B cell (primary cell): ENCODE data around the gene ACTN1. TPM values are rescaled to one million over a fixed set of nuclear protein-coding genes. Genes with fewer than 3 reads are reported as not detected.

Experiments
- ATAC-seq: fragments of 200-7000 bp; cut with Tn5 transposase; one replicate; pipeline ENCODE4 v1.10.0; 2021; ENCODE audit warnings: low read depth, mild to moderate bottlenecking, moderate number of reproducible peaks, moderate library complexity
- CTCF ChIA-PET: fragments of 350-600 bp; sonication (Branson Sonifier 250); formaldehyde crosslinking; loops from one replicate; lab custom pipeline; 2021; ENCODE audit warnings: antibody characterized with exemption, inconsistent platforms; lab: Charles Lee
- POLR2A ChIA-PET: fragments of 350-600 bp; sonication (Branson Sonifier 250); formaldehyde crosslinking; loops from one replicate; lab custom pipeline; 2021; ENCODE audit warnings: antibody characterized with exemption; lab: Charles Lee
- DNase-seq: peaks from one replicate; pipeline ENCODE4 v3.0.0; 2013
- H2AFZ ChIP-seq: 2 replicates; pipeline ENCODE4 v1.6.1; 2012; ENCODE audit warnings: mild to moderate bottlenecking, low read depth, low read length; ENCODE audit not compliant: insufficient read depth, poor library complexity, severe bottlenecking
- H3K27ac ChIP-seq, 2 donors: 1 replicate in 1 of 2; 2 replicates in 1 of 2; pipeline ENCODE4 v1.5.1; 2012 to 2013; ENCODE audit warnings: low read length in 2 of 2, mild to moderate bottlenecking in 2 of 2, moderate library complexity in 1 of 2
- H3K27me3 ChIP-seq, 4 experiments: fragments of 200-600 bp in 1 of 4; sonication (generic) in 1 of 4; replicated peaks in 1 of 4; 1 replicate in 2 of 4; 2 replicates in 2 of 4; pipeline versions ENCODE4 v1.6.1 to v1.7.0; 2013 to 2016; ENCODE audit warnings: low read length in 3 of 4, mild to moderate bottlenecking in 2 of 4, mixed read lengths in 1 of 4, moderate library complexity in 1 of 4; ENCODE audit not compliant: insufficient read depth in 4 of 4, control insufficient read depth in 3 of 4; ENCODE audit errors: control extremely low read depth in 1 of 4
- H3K36me3 ChIP-seq, 2 experiments: replicated peaks in 1 of 2; 1 replicate in 1 of 2; 2 replicates in 1 of 2; pipeline versions ENCODE4 v1.6.1 to v1.7.1; 2013; ENCODE audit warnings: low read length in 1 of 2; ENCODE audit not compliant: insufficient read depth in 2 of 2, control insufficient read depth in 1 of 2; ENCODE audit errors: control extremely low read depth in 1 of 2, extremely low read depth in 1 of 2
- H3K4me1 ChIP-seq, 2 donors: fragments of 200-600 bp in 1 of 2; sonication (generic) in 1 of 2; 1 replicate in 1 of 2; 2 replicates in 1 of 2; pipeline versions ENCODE4 v1.5.1 to v1.6.1; 2013 to 2017; ENCODE audit warnings: low read length in 2 of 2; ENCODE audit not compliant: control insufficient read depth in 2 of 2, insufficient read depth in 2 of 2
- H3K4me2 ChIP-seq: replicated peaks from 2 replicates; pipeline ENCODE3; 2012; ENCODE audit warnings: mild to moderate bottlenecking, low read depth, low read length; ENCODE audit not compliant: poor library complexity, severe bottlenecking
- H3K4me3 ChIP-seq, 5 experiments: fragments of 200-600 bp in 1 of 5; sonication (generic) in 1 of 5; 1 replicate in 3 of 5; 2 replicates in 2 of 5; pipeline versions ENCODE4 v1.5.1 to v1.7.0; 2011 to 2016; ENCODE audit warnings: low read length in 4 of 5, mild to moderate bottlenecking in 4 of 5, low read depth in 2 of 5, control low read depth in 1 of 5, moderate library complexity in 1 of 5; ENCODE audit not compliant: insufficient read depth in 1 of 5; ENCODE audit errors: control extremely low read depth in 1 of 5, extremely low read depth in 1 of 5
- H3K79me2 ChIP-seq: fragments of 200-600 bp; sonication (generic); one replicate; pipeline ENCODE4 v1.6.0; 2016; ENCODE audit warnings: low read length; ENCODE audit not compliant: control insufficient read depth, insufficient read depth
- H3K9ac ChIP-seq: fragments of 200-600 bp; sonication (generic); 2 replicates; pipeline ENCODE4 v1.6.1; 2017; ENCODE audit warnings: mild to moderate bottlenecking, low read length, moderate library complexity
- H3K9me3 ChIP-seq, 3 donors: one replicate each; pipeline versions ENCODE4 v1.6.1 to v1.7.1; 2013; ENCODE audit warnings: low read length in 2 of 3; ENCODE audit not compliant: control insufficient read depth in 2 of 3, insufficient read depth in 1 of 3; ENCODE audit errors: control extremely low read depth in 1 of 3
- H4K20me1 ChIP-seq: 2 replicates; pipeline ENCODE4 v1.6.0; 2012; ENCODE audit warnings: mild to moderate bottlenecking, low read length; ENCODE audit not compliant: insufficient read depth, control insufficient read depth, poor library complexity, severe bottlenecking
- H3K27ac Mint-ChIP-seq: one replicate; pipeline ENCODE4 v1.8.0; 2021; ENCODE audit warnings: mixed read lengths
- H3K27me3 Mint-ChIP-seq: one replicate; pipeline ENCODE4 v1.8.0; 2021; ENCODE audit warnings: mixed read lengths
- H3K4me1 Mint-ChIP-seq: one replicate; pipeline ENCODE4 v1.8.0; 2021; ENCODE audit warnings: mixed read lengths
- H3K4me3 Mint-ChIP-seq: one replicate; pipeline ENCODE4 v1.8.0; 2021; ENCODE audit warnings: mixed read lengths
- H3K9me3 Mint-ChIP-seq: one replicate; pipeline ENCODE4 v1.8.0; 2022; ENCODE audit warnings: mixed read lengths; ENCODE audit not compliant: insufficient read depth
- CTCF ChIP-seq: fragments of 200-600 bp; IDR thresholded peaks from one replicate; pipeline ENCODE4 v1.8.0; 2022; ENCODE audit warnings: antibody characterized with exemption, mild to moderate bottlenecking
- EZH2 ChIP-seq: IDR thresholded peaks from 2 replicates; pipeline ENCODE4 v1.6.1; 2012; ENCODE audit warnings: borderline replicate concordance, low read depth, mild to moderate bottlenecking, moderate library complexity, low read length; ENCODE audit not compliant: insufficient read depth, poor library complexity, severe bottlenecking
- WGBS: methylation state at CpG from one replicate; pipeline ENCODE4 v1.1.5; 2013; ENCODE audit warnings: missing lambda C conversion rate; ENCODE audit not compliant: insufficient coverage; 5-methylcytosine and 5-hydroxymethylcytosine counted together
- intact Hi-C: fragments of 100-400 bp; cut with micrococcal nuclease; formaldehyde crosslinking; loops from one replicate; pipeline ENCODE4 v1.10.0; 2022
- polyA plus RNA-seq: library from polyadenylated mRNA; depleted of rRNA; stranded (reverse); fragments of >200 nt; gene quantifications from 2 replicates; pipeline ENCODE4 v1.2.3, GENCODE V29; 2012
- total RNA-seq, 2 donors: library from RNA; stranded (reverse); fragments of 120-200 nt in 1 of 2; gene quantifications; 1 replicate in 1 of 2; 2 replicates in 1 of 2; pipeline versions ENCODE4 v1.2.3 to v1.2.4, GENCODE V29; 2013 to 2022

The ACTN1 gene
- total and polyA plus RNA-seq, 2 donors (not counting 1 experiment from before 2014, with no cell fraction given), result 0.74 to 0.89 TPM

- intact Hi-C loops, result no loop called here
- Mint-ChIP-seq H3K9me3 (no peaks in the 10 kb centered on the region), H3K4me1 (no peaks in the 10 kb centered on the region), H3K27ac (no peak overlapping the region), H3K4me3 (no peak overlapping the region), H3K27me3 (peaks cover 22% of the 10 kb centered on the region)
- TF ChIP-seq CTCF (no peak), EZH2 (no peak)
- CTCF ChIA-PET, result no interaction called here
- POLR2A ChIA-PET, result no interaction called here
- ATAC-seq (no peak), DNase-seq (no peak)
- no peak overlapping the region for H2AFZ ChIP-seq
- peaks cover 0 to 3% (median 0%) of the 10 kb centered on the region in 4 experiments for H3K27me3 ChIP-seq
- H3K4me2 ChIP-seq, result no peak overlapping the region
- no peak overlapping the region for H3K27ac ChIP-seq
- H3K4me1 ChIP-seq, result no peaks in the 10 kb centered on the region
- H3K4me3 ChIP-seq, result no peak overlapping the region
- H3K79me2 ChIP-seq, result no peaks in the 10 kb centered on the region
- no peaks in the 10 kb centered on the region for H4K20me1 ChIP-seq
- no peaks in the 10 kb centered on the region for H3K9me3 ChIP-seq
- no peak overlapping the region for H3K9ac ChIP-seq
- no peaks in the 10 kb centered on the region for H3K36me3 ChIP-seq
- 91% methylated on average over 11 of the region's 16 CpGs for WGBS
These were observed 73.8 kb downstream of the ACTN1 start for GRCh38 chr14:68905107-68905895.

- no peak overlapping the region for H2AFZ ChIP-seq
- Mint-ChIP-seq H3K4me1 (peaks cover 2% of the 10 kb centered on the region), H3K27me3 (peaks cover 37% of the 10 kb centered on the region), H3K27ac (no peak overlapping the region), H3K9me3 (no peaks in the 10 kb centered on the region), H3K4me3 (no peak overlapping the region)
- POLR2A ChIA-PET, result no interaction called here
- no peak overlapping the region for H3K4me2 ChIP-seq
- no peaks in the 10 kb centered on the region for H3K36me3 ChIP-seq
- CTCF ChIA-PET, result no interaction called here
- 94% methylated on average over 12 of the region's 14 CpGs for WGBS
- DNase-seq (no peak), ATAC-seq (no peak)
- no peak overlapping the region for H3K27ac ChIP-seq
- no peak overlapping the region for H3K9ac ChIP-seq
- no peaks in the 10 kb centered on the region for H3K9me3 ChIP-seq
- H3K79me2 ChIP-seq, result no peaks in the 10 kb centered on the region
- no peaks in the 10 kb centered on the region for H3K4me1 ChIP-seq
- H4K20me1 ChIP-seq, result no peaks in the 10 kb centered on the region
- intact Hi-C loops, result no loop called here
- peaks cover 0 to 8% (median 2%) of the 10 kb centered on the region in 4 experiments for H3K27me3 ChIP-seq
- no peak overlapping the region for H3K4me3 ChIP-seq
- no peak for TF ChIP-seq EZH2
- TF ChIP-seq CTCF, result no peak
These were observed 76.7 kb downstream of the ACTN1 start for GRCh38 chr14:68902357-68902756.
